Breast epithelium (tissue), 4 donors: Measurements from ENCODE around the gene OTOG. TPM values are rescaled to one million over a fixed set of nuclear protein-coding genes. Genes with fewer than 3 reads are reported as not detected.

Experiments used
- DNase-seq, 2 donors: peaks; one replicate each; pipeline ENCODE4 v3.0.0-alpha.2; 2019; ENCODE audit warnings: low spot score in 2 of 2
- H3K27ac ChIP-seq, 2 donors: fragments of 200-600 bp; sonication (generic) in 1 of 2; one replicate each; pipeline ENCODE4 v1.5.1; 2016 to 2019; ENCODE audit warnings: mild to moderate bottlenecking in 1 of 2
- H3K27me3 ChIP-seq, 2 donors: fragments of 200-600 bp; sonication (generic) in 1 of 2; one replicate each; pipeline versions ENCODE4 v1.5.1 to v1.6.0; 2017 to 2019; ENCODE audit warnings: control low read depth in 1 of 2, mild to moderate bottlenecking in 1 of 2
- H3K36me3 ChIP-seq: fragments of 200-600 bp; one replicate; pipeline ENCODE4 v1.5.1; 2019
- H3K4me1 ChIP-seq, 2 donors: fragments of 200-600 bp; sonication (generic); one replicate each; pipeline ENCODE4 v1.5.1; 2016 to 2019; ENCODE audit warnings: control low read depth in 1 of 2
- H3K4me3 ChIP-seq, 3 donors: fragments of 200-600 bp; sonication (generic); 1 replicate in 2 of 3; 2 replicates in 1 of 3; pipeline ENCODE4 v1.5.1; 2016 to 2019; ENCODE audit warnings: mild to moderate bottlenecking in 3 of 3, moderate library complexity in 2 of 3
- H3K9me3 ChIP-seq, 2 donors: fragments of 200-600 bp; sonication (generic) in 1 of 2; one replicate each; pipeline ENCODE4 v1.5.1; 2016 to 2019; ENCODE audit warnings: control low read depth in 1 of 2
- POLR2A ChIP-seq: fragments of 450-650 bp; IDR thresholded peaks from one replicate; pipeline ENCODE4 v1.6.1; 2016; ENCODE audit warnings: antibody characterized with exemption, mild to moderate bottlenecking, moderate library complexity
- POLR2AphosphoS5 ChIP-seq, 3 donors: sonication (generic); formaldehyde crosslinking; IDR thresholded peaks; one replicate each; pipeline ENCODE4 v1.6.1; 2017; ENCODE audit warnings: antibody characterized with exemption in 3 of 3
- intact Hi-C: fragments of 100-400 bp; cut with DNase I; formaldehyde crosslinking; loops from one replicate; pipeline ENCODE4 v1.15.1; 2023; ENCODE audit warnings: low total_unique reads
- total RNA-seq, 3 donors: library from RNA; depleted of rRNA; stranded (reverse); fragments of >200 nt; gene quantifications; one replicate each; pipeline ENCODE4 v1.1.0, GENCODE V29; 2016
- TF ChIP-seq, protein P1 (sequence below), 3 donors: fragments of 450-650 bp; IDR thresholded peaks; one replicate each; pipeline ENCODE4 v1.5.1; 2016 to 2017; ENCODE audit warnings: antibody characterized with exemption in 3 of 3, mild to moderate bottlenecking in 3 of 3, moderate library complexity in 3 of 3

OTOG gene
- total RNA-seq, 3 donors from 2014 or later = not detected

DNA sequence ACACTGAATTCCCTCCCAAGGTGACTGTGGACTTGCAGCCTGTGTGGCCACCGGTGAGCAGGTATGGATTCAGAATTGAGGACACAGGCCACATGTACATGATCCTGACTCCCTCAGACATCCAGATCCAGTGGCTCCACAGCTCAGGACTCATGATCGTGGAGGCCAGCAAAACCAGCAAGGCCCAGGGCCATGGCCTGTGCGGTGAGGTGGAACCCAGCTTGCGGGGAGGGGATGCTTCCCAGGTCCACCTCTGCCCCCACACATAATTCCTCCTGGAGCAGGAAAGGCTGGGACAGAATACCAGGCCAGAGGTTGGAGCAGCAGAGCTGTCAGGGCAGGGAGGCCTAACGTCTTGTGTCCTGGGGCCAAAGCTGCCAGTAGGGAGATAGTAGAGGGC lies 82.1 kb downstream of the OTOG start:
- no peaks in the 10 kb centered on the region for H3K4me1 ChIP-seq
- no peaks in the 10 kb centered on the region for H3K27me3 ChIP-seq
- DNase-seq = no peak
- no peak overlapping the region for H3K4me3 ChIP-seq
- H3K36me3 ChIP-seq = no peaks in the 10 kb centered on the region
- no peak for TF ChIP-seq POLR2A
- intact Hi-C loops = no loop called here
- H3K9me3 ChIP-seq = peaks cover 4 to 9% of the 10 kb centered on the region in 2 donors
- no peak overlapping the region for H3K27ac ChIP-seq

DNA sequence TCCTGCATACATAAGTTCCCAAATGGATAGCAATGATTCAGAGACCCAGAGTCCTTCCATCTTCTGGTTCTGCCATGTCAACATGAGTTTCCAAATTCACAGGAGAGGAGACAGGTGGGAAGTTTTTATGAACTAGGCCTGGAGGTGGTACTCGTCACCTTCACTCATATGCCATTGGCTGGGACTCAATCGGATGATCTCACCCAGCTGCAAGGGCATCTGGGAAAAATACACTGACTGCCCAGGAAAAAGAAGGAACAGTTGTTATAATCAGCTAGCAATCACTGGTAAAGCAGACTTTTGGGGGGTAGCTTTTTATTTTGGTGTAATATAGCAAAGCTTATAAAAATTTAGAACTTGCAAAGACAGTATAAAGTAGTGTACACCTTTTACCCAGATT lies 83.9 kb downstream of the OTOG start:
- intact Hi-C loops = no loop called here
- no peak overlapping the region for H3K4me3 ChIP-seq
- peaks cover 4 to 5% of the 10 kb centered on the region in 2 donors for H3K9me3 ChIP-seq
- no peaks in the 10 kb centered on the region for H3K27me3 ChIP-seq
- H3K36me3 ChIP-seq = no peaks in the 10 kb centered on the region
- H3K4me1 ChIP-seq = no peaks in the 10 kb centered on the region
- no peak for DNase-seq
- TF ChIP-seq POLR2AphosphoS5 (IDR thresholded peaks at IDR 0.05) = no peak
- TF ChIP-seq, protein P1, sequence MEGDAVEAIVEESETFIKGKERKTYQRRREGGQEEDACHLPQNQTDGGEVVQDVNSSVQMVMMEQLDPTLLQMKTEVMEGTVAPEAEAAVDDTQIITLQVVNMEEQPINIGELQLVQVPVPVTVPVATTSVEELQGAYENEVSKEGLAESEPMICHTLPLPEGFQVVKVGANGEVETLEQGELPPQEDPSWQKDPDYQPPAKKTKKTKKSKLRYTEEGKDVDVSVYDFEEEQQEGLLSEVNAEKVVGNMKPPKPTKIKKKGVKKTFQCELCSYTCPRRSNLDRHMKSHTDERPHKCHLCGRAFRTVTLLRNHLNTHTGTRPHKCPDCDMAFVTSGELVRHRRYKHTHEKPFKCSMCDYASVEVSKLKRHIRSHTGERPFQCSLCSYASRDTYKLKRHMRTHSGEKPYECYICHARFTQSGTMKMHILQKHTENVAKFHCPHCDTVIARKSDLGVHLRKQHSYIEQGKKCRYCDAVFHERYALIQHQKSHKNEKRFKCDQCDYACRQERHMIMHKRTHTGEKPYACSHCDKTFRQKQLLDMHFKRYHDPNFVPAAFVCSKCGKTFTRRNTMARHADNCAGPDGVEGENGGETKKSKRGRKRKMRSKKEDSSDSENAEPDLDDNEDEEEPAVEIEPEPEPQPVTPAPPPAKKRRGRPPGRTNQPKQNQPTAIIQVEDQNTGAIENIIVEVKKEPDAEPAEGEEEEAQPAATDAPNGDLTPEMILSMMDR (IDR thresholded peaks at IDR 0.05) = no peak
- no peak for TF ChIP-seq POLR2A
- H3K27ac ChIP-seq = no peak overlapping the region

DNA sequence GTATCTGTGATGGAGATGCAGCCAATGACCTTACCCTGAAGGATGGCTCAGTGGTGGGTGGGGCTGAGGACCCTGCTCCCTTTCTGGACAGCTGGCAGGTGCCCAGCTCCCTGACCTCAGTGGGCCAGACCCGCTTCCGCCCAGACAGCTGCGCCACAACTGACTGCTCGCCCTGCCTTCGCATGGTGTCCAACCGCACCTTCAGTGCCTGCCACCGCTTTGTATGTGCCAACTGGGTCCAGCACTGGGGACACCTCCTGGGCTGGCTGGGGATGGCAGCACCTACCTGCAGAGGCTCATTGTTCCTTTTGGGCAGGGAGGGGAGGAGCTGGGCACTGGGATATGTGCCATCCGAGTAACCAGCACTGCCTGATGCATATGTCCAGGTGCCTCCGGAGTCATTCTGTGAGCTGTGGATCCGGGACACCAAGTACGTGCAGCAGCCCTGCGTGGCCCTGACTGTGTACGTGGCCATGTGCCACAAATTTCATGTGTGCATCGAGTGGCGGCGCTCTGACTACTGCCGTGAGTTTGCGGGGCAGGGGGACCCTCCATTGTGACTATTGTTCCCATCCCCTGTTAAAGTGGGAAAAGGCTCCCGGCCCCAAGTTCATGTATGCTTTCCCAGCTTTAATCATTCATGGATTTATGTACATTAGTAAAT lies 84.8 kb downstream of the OTOG start:
- Histone ChIP-seq H3K9me3 (no peaks in the 10 kb centered on the region), H3K4me1 (no peaks in the 10 kb centered on the region), H3K36me3 (no peaks in the 10 kb centered on the region), H3K27ac (no peak overlapping the region), H3K4me3 (no peak overlapping the region), H3K27me3 (no peaks in the 10 kb centered on the region)
- TF ChIP-seq, protein P1 (IDR thresholded peaks at IDR 0.05) = no peak
- TF ChIP-seq POLR2AphosphoS5 (IDR thresholded peaks at IDR 0.05) (no peak), POLR2A (no peak)
- no peak for DNase-seq
- intact Hi-C loops = no loop called here

DNA sequence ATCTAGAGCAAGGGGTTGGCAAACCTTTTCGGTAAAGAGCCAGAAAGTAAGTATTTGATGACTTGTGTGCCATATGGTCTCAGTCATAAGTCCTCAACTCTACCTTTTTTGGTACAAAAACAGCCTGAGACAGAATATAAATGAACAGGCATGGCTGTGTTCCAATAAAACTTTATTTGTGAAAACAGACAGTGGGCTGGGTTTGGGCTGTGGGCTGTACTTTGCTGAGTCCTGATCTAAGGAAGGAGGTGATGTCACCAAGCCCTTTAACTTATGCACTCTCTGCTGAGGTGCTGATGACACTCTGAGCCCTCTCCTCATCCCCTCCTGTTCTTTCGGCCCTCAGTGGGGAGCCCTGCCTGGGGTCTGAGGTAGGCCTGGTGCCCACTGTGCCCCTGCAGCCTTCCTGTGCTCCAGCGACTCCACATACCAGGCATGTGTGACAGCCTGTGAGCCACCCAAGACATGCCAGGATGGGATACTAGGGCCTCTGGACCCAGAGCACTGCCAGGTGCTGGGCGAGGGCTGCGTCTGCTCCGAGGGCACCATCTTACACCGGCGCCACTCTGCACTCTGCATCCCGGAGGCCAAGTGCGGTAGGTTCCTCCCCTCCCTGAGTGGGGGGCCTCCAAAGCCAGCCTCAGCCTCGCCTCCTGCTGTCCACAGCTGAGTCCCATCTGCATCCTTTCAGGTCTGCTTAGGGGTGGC lies 86.4 kb downstream of the OTOG start:
- no peak overlapping the region for H3K4me3 ChIP-seq
- no peaks in the 10 kb centered on the region for H3K4me1 ChIP-seq
- H3K27me3 ChIP-seq = no peaks in the 10 kb centered on the region
- no peak overlapping the region for H3K27ac ChIP-seq
- H3K36me3 ChIP-seq = no peaks in the 10 kb centered on the region
- DNase-seq = no peak
- H3K9me3 ChIP-seq = no peaks in the 10 kb centered on the region
- TF ChIP-seq POLR2AphosphoS5 (IDR thresholded peaks at IDR 0.05) = no peak
- TF ChIP-seq, protein P1 (IDR thresholded peaks at IDR 0.05) = no peak
- TF ChIP-seq POLR2A = no peak
- intact Hi-C loops = no loop called here

DNA sequence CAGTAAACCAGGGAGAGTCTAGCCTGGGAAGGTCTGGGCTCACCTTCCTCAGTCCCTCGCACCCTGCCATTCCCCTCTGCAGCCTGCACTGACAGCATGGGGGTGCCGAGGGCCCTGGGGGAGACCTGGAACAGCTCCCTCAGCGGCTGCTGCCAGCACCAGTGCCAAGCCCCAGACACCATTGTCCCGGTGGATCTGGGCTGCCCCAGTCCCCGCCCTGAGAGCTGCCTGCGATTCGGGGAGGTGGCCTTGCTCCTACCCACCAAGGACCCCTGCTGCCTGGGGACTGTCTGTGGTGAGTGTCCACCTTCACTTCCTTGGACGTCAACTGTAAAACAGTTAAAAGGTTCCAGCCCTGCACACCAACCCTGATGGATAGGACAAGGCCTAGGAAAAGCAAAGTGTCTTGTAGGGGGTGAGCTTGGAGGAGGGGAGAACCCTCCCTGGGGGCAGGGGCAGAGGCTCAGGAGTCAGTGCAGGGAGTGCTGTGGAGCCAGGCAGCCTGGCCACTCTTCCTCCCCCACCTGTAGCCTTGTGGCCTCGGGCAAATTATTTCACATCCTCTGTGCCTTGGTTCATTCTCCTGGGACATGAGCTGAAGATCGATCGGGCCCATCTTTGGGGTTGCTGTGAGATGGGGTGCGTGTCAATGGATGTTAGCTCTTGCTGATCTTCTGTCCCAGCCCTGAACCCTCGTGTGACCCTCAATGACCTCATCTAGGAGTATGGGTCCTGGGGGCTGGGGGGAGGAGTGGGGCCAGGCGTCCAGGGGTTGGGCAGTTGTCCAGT lies 87.1 kb downstream of the OTOG start:
- no peaks in the 10 kb centered on the region for H3K27me3 ChIP-seq
- no peak for DNase-seq
- no peaks in the 10 kb centered on the region for H3K4me1 ChIP-seq
- intact Hi-C loops = loop anchor here (1.0 kb wide), 1 partner anchor 23 kb away; no protein-coding TSS in a partner anchor
- no peak overlapping the region for H3K4me3 ChIP-seq
- H3K9me3 ChIP-seq = no peaks in the 10 kb centered on the region
- TF ChIP-seq POLR2AphosphoS5 (IDR thresholded peaks at IDR 0.05) (no peak), POLR2A (no peak)
- TF ChIP-seq, protein P1 (IDR thresholded peaks at IDR 0.05) = no peak
- no peak overlapping the region for H3K27ac ChIP-seq
- H3K36me3 ChIP-seq = no peaks in the 10 kb centered on the region
